Airway epithelial cell (primary cell): ENCODE measurements around the gene PVALB. TPM values are rescaled to one million over a fixed set of nuclear protein-coding genes. Genes with fewer than 3 reads are reported as not detected.

Source experiments
- total RNA-seq: library from RNA; depleted of rRNA; stranded (reverse); fragments of >200 nt; gene quantifications from 2 replicates; pipeline ENCODE4 v1.2.3, GENCODE V29; 2015

The PVALB gene
- not detected in 2 replicates for total RNA-seq

GRCh38 chr22:36816636-36817524, at the start of gene PVALB:
Gene PVALB (minus strand): TSS chr22:36817035. CDS start chr22:36817005, 30 bp downstream.

GRCh38 chr22:36860821-36861659, 44.2 kb upstream of the PVALB start, which contains the start of gene NCF4:
Gene NCF4 (plus strand): TSS chr22:36861006. CDS start chr22:36861172, 166 bp downstream.

GRCh38 chr22:36775964-36776669, 40.7 kb downstream of the PVALB start, which contains the start of gene IFT27:
Gene IFT27 (minus strand): TSS chr22:36776119. CDS start chr22:36775707, 412 bp downstream.

Other genes starting within 250 kb of the PVALB start
- not detected in 2 replicates for gene CACNG2, start 113.3 kb downstream of the PVALB start, total RNA-seq
- gene IFT27, start 40.9 kb downstream of the PVALB start, total RNA-seq, result 7.7 and 9.0 TPM in 2 replicates
- not detected in 2 replicates for gene NCF4, start 44.0 kb upstream of the PVALB start, total RNA-seq
- gene CSF2RB, start 96.6 kb upstream of the PVALB start, total RNA-seq, result 0.42 TPM in 1 of 2 replicates, not detected in the other
- 58.2 and 66.0 TPM in 2 replicates for gene TST, start 202.4 kb upstream of the PVALB start, total RNA-seq
- 180 and 211 TPM in 2 replicates for gene MPST, start 202.7 kb upstream of the PVALB start, total RNA-seq
- gene KCTD17, start 234.7 kb upstream of the PVALB start, total RNA-seq, result 20.5 and 21.4 TPM in 2 replicates